Activated B cell treated with CpG ODN at 0.5 μM for 24 hours (primary cell): ENCODE measurements around the gene PRKG1. TPM values are rescaled to one million over a fixed set of nuclear protein-coding genes. Genes with fewer than 3 reads are reported as not detected.

Experiments used
- ATAC-seq: fragments of 200-7000 bp; cut with Tn5 transposase; one replicate; pipeline ENCODE4 v1.10.0; 2021; ENCODE audit warnings: low read depth, mild to moderate bottlenecking, moderate library complexity
- CTCF ChIA-PET: fragments of 350-600 bp; sonication (Branson Sonifier 250); formaldehyde crosslinking; loops from one replicate; lab custom pipeline; 2021; ENCODE audit warnings: antibody characterized with exemption; lab: Charles Lee
- POLR2A ChIA-PET: fragments of 350-600 bp; sonication (Branson Sonifier 250); formaldehyde crosslinking; loops from one replicate; lab custom pipeline; 2021; ENCODE audit warnings: antibody characterized with exemption; lab: Charles Lee
- DNase-seq: peaks from one replicate; pipeline ENCODE4 v3.0.0; 2022
- H3K27ac Mint-ChIP-seq: one replicate; pipeline ENCODE4 v1.8.0; 2020; ENCODE audit warnings: mixed read lengths
- H3K27me3 Mint-ChIP-seq: one replicate; pipeline ENCODE4 v1.8.0; 2021; ENCODE audit warnings: mixed read lengths
- H3K36me3 Mint-ChIP-seq: one replicate; pipeline ENCODE4 v1.8.0; 2021; ENCODE audit warnings: low read depth, mixed read lengths
- H3K4me1 Mint-ChIP-seq: one replicate; pipeline ENCODE4 v1.8.0; 2021; ENCODE audit warnings: mixed read lengths
- H3K4me3 Mint-ChIP-seq: one replicate; pipeline ENCODE4 v1.8.0; 2020; ENCODE audit warnings: mild to moderate bottlenecking, mixed read lengths
- H3K9me3 Mint-ChIP-seq: one replicate; pipeline ENCODE4 v1.8.0; 2020; ENCODE audit warnings: mixed read lengths
- CTCF ChIP-seq: fragments of 200-600 bp; IDR thresholded peaks from one replicate; pipeline ENCODE4 v1.8.0; 2022; ENCODE audit warnings: antibody characterized with exemption, mild to moderate bottlenecking
- intact Hi-C: fragments of 100-400 bp; cut with micrococcal nuclease; formaldehyde crosslinking; loops from one replicate; pipeline ENCODE4 v1.15.1; 2024
- total RNA-seq: library from RNA; stranded (reverse); gene quantifications from 2 replicates; pipeline ENCODE4 v1.2.3, GENCODE V29; 2022

The PRKG1 gene
- total RNA-seq, 1 donor from 2014 or later = not detected

- intact Hi-C loops = no loop called here
- Mint-ChIP-seq H3K4me1 (no peaks in the 10 kb centered on the region), H3K4me3 (no peak overlapping the region), H3K36me3 (no peaks in the 10 kb centered on the region), H3K9me3 (no peaks in the 10 kb centered on the region), H3K27me3 (peaks cover 4% of the 10 kb centered on the region), H3K27ac (no peak overlapping the region)
- no peak for ATAC-seq
- no peak for TF ChIP-seq CTCF
- CTCF ChIA-PET = no interaction called here
- POLR2A ChIA-PET = no interaction called here
- no peak for DNase-seq
These were observed 655.7 kb downstream of the PRKG1 start for GRCh38 chr10:51729822-51730555.

- ChIA-PET CTCF (no interaction called here), POLR2A (no interaction called here)
- H3K4me1 Mint-ChIP-seq = no peaks in the 10 kb centered on the region
- ATAC-seq = no peak
- H3K9me3 Mint-ChIP-seq = no peaks in the 10 kb centered on the region
- H3K4me3 Mint-ChIP-seq = no peak overlapping the region
- intact Hi-C loops = no loop called here
- no peak for TF ChIP-seq CTCF
- H3K36me3 Mint-ChIP-seq = no peaks in the 10 kb centered on the region
- no peak for DNase-seq
- no peak overlapping the region for H3K27ac Mint-ChIP-seq
- H3K27me3 Mint-ChIP-seq = peaks cover 5% of the 10 kb centered on the region
These were observed 658.8 kb downstream of the PRKG1 start for GRCh38 chr10:51733057-51733456.

- DNase-seq (no peak), ATAC-seq (peak; percentile 71)
- peaks cover 11% of the 10 kb centered on the region for H3K4me1 Mint-ChIP-seq
- H3K4me3 Mint-ChIP-seq = no peak overlapping the region
- no peak for TF ChIP-seq CTCF
- H3K36me3 Mint-ChIP-seq = no peaks in the 10 kb centered on the region
- POLR2A ChIA-PET = no interaction called here
- H3K27me3 Mint-ChIP-seq = no peaks in the 10 kb centered on the region
- no peaks in the 10 kb centered on the region for H3K9me3 Mint-ChIP-seq
- intact Hi-C loops = no loop called here
- H3K27ac Mint-ChIP-seq = no peak overlapping the region
- CTCF ChIA-PET = no interaction called here
These were observed 668.9 kb downstream of the PRKG1 start for GRCh38 chr10:51743146-51743545.

GRCh38 chr10:51744235-51745000 is 670.1 kb downstream of the PRKG1 start:
- Mint-ChIP-seq H3K9me3 (no peaks in the 10 kb centered on the region), H3K4me1 (peaks cover 11% of the 10 kb centered on the region), H3K27ac (no peak overlapping the region), H3K27me3 (no peaks in the 10 kb centered on the region), H3K36me3 (no peaks in the 10 kb centered on the region), H3K4me3 (no peak overlapping the region)
- ChIA-PET CTCF (no interaction called here), POLR2A (no interaction called here)
- no peak for DNase-seq
- no peak for ATAC-seq
- TF ChIP-seq CTCF = no peak
- intact Hi-C loops = loop anchor here (2.0 kb wide), 1 partner anchor 44 kb away; no protein-coding TSS in a partner anchor

GRCh38 chr10:51745397-51745796 is 671.1 kb downstream of the PRKG1 start:
- ChIA-PET CTCF (no interaction called here), POLR2A (no interaction called here)
- intact Hi-C loops = loop anchor here (2.0 kb wide), 1 partner anchor 45 kb away; no protein-coding TSS in a partner anchor
- no peak for ATAC-seq
- H3K27me3 Mint-ChIP-seq = no peaks in the 10 kb centered on the region
- H3K36me3 Mint-ChIP-seq = no peaks in the 10 kb centered on the region
- no peak overlapping the region for H3K27ac Mint-ChIP-seq
- H3K4me3 Mint-ChIP-seq = no peak overlapping the region
- peaks cover 11% of the 10 kb centered on the region for H3K4me1 Mint-ChIP-seq
- no peak for DNase-seq
- TF ChIP-seq CTCF = no peak
- H3K9me3 Mint-ChIP-seq = no peaks in the 10 kb centered on the region
